GM10847 (cell line): ENCODE results near the gene TMEM263.

Experiments
- POLR2A ChIP-seq: IDR thresholded peaks from 2 replicates; pipeline ENCODE4 v1.6.1; 2011; ENCODE audit not compliant: insufficient read length; ENCODE audit errors: extremely low read depth

TMEM263 gene

GRCh38 chr12:106975098-106975497, 19.4 kb downstream of the TMEM263 start:
- TF ChIP-seq POLR2A, result no peak

GRCh38 chr12:106975993-106976658, 20.4 kb downstream of the TMEM263 start:
- no peak for TF ChIP-seq POLR2A

DNA sequence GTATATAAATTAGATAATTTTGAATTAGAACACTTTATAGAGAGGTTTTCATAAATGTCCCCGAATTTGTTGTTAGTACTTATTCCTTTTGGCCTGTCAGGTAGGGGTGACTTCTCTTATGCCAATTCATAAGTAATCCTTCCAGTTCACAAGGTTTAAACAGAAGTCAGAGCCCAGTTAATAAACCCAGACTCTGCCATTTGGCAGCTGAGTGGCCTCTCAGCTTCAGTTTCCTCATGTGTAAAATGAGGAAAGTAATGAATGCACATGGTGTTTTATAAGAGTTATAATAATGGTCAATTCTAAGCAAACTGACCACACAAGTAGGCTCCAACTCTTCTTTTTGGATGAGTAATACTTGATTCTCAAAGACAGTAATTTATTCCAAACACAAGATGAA, 21.0 kb downstream of the TMEM263 start:
- no peak for TF ChIP-seq POLR2A

DNA sequence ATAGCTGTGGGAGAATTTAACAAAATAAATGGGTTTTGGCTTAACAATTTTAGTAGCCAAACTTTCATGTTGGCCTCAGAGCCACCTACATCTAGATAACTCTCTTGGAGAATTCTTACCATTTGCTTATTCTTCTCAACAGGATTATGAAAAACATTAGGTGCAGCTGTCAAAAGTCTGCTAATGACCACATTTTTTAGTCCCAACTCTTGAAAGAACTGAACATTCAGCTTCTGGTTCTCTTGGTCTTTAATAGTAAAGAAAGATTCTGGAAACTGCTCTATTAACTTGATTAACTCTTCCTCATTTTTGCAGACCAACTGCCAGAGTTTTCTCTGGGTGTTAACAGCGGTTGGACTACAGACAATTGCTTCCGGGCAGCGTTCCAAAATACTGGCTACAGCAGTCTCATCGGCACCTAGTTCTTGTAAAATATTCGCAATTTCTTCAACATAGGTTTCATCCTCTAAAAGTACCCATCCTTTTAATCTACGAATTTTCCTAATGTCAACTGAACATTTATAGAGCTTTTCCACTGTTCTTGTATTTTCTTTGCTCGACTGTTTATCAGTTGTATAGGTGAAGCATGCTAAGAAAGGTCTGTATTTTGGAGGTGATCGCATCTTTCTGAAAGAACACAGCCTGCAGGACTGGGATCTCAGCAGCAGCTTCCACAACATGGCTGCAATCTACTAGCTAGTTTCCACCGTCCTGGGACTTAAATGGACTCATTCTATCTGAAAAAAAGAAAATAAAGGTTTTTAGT, 22.5 kb downstream of the TMEM263 start:
- TF ChIP-seq POLR2A, result no peak

DNA sequence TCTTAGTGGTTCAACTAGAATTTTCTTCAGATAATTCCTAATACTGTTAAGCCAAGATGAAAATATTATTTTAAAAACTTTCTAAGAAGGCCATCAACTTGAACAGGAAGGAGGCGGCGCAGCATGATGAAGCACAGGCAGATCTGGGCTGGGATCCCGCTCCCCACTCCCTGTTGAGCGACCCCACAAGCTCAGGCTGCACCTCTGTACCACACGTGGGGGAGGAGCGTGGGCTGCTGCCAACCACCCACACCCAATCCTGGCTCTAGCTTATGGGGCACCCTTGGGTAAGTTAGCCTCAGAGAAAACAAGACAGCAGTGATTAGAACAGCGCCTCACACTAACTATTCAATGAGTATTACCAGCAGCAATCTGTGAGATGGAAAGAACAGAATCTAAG, 25.2 kb downstream of the TMEM263 start:
- TF ChIP-seq POLR2A, result no peak

DNA sequence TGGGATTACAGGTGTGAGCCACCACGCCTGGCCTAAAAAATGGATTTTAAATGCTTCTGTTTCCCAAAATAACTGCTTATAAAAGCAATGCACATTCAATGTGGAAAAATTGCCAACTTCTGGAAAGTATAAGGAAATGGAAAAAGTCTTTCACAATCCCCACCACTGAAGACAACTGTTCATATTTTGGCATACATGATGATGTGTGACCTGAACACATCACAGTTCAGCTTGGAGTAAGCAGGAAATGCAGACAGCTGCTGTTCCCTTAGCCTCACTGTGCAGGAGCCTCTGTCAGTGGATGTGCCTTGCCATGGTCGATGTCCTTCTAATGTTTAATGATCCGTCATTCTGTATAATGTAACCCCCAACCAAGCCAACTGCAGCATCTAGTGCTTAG, 26.1 kb downstream of the TMEM263 start:
- TF ChIP-seq POLR2A, result no peak

- TF ChIP-seq POLR2A, result no peak
Measured at GRCh38 chr12:106982229-106982628, 26.5 kb downstream of the TMEM263 start.

DNA sequence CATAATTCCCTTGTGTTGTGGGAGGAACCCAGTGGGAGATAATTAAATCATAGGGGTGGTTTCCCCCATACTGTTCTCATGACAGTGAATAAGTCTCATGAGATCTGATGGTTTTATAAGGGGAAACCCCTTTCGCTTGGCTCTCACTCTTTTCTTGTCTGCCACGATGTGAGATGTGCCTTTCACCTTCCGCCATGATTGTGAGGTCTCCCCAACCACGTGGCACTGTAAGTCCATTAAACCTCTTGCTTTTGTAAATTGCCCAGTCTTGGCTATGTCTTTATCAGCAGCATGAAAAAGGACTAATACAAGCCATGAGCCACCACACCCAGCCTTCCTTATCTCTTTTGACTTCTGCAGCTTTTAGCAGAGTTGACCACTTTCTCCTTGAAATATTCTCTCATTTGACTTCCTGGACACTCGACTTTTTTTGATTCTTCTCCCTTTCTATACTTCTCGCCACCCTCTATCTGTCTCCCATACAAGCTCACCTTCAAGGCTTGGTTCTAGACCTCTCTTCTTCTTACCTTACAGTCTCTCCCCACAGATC, 29.0 kb downstream of the TMEM263 start:
- TF ChIP-seq POLR2A, result no peak

DNA sequence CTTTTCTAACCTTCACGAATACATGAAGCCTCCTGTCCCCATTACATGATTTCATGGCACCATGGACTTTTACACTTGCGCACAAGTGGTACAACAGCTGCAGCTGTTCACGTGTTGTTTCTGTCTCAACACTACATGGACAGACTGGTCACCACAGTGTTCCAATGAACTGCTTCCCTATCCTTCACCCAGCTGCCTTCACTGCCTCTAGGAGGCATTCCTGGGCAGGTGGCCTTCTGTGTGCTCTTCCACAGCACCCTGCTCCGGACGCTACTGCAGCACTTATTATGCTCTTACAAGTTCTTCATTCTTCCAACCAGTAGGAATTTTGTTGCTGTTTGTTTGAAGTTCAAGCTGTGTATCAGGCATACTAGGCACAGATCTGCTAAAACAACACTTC, 29.8 kb downstream of the TMEM263 start:
- TF ChIP-seq POLR2A, result no peak

- no peak for TF ChIP-seq POLR2A
Measured at GRCh38 chr12:106986135-106986534, 30.4 kb downstream of the TMEM263 start.

- peak; percentile 30 for TF ChIP-seq POLR2A
Measured at GRCh38 chr12:106986625-106987389, 31.1 kb downstream of the TMEM263 start, which contains the start of gene MTERF2. Gene MTERF2 (minus strand): TSS chr12:106987146. CDS start chr12:106978714, 8,432 bp downstream.

GRCh38 chr12:106987846-106988245, 32.1 kb downstream of the TMEM263 start:
- TF ChIP-seq POLR2A, result no peak

GRCh38 chr12:106994579-106995220, 39.0 kb downstream of the TMEM263 start:
- TF ChIP-seq POLR2A, result no peak

- TF ChIP-seq POLR2A, result no peak
Measured at GRCh38 chr12:106997916-106998315, 42.2 kb downstream of the TMEM263 start.

DNA sequence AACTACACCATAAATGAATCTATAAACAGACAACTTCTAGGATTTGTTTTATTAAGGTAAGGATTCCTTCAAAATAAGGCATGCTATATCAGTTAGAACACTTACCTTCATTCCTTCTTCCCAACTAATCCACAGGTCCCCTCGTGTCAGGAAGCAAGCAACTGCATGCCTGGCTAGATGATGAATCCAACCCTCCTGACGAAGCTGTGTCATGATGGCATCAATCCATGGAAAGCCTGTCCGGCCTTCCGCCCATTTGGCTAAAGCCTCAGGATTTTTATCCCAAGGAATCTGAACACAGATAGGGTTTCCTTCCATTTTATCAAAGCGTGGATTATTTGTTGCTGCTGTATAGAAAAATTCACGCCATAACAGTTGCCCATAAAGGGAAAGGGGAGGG, 43.7 kb downstream of the TMEM263 start:
- TF ChIP-seq POLR2A, result no peak

DNA sequence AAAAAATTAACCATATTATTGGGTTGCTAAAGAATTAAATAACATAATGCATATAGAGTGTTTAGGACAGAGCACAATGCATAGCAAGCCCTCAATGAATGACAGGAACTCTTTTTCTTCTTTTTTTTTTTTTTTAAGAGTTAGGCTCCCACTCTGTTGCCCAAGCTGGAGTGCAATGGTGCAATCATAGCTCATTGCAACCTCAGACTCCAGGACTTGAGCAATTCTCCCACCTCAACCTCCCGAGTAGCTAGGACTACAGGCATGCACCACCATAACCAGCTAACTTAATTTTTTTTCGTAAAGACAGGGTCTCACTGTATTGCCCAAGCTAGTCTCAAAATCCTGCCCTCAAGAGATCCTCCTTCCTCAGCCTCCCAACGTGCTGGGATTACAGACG, 51.7 kb downstream of the TMEM263 start:
- no peak for TF ChIP-seq POLR2A

- no peak for TF ChIP-seq POLR2A
Measured at GRCh38 chr12:107011519-107011918, 55.8 kb downstream of the TMEM263 start.
